D721Med (cell line): Measurements from ENCODE around the gene CHST15.

Experiments
- DNase-seq: peaks from one replicate; pipeline ENCODE4 v3.0.0; 2011; ENCODE audit warnings: low spot score; ENCODE audit not compliant: insufficient read length
- FAIRE-seq: peaks from 2 replicates; lab custom pipeline; 2011; peaks lifted over from hg19 to GRCh38; lab: Jason Lieb, UNC
- TF ChIP-seq, protein P1 (sequence below): IDR thresholded peaks from 2 replicates; pipeline ENCODE4 v1.5.1; 2012; ENCODE audit warnings: mild to moderate bottlenecking, control low read depth; ENCODE audit not compliant: insufficient read depth; ENCODE audit errors: missing control alignments

The CHST15 gene

DNA sequence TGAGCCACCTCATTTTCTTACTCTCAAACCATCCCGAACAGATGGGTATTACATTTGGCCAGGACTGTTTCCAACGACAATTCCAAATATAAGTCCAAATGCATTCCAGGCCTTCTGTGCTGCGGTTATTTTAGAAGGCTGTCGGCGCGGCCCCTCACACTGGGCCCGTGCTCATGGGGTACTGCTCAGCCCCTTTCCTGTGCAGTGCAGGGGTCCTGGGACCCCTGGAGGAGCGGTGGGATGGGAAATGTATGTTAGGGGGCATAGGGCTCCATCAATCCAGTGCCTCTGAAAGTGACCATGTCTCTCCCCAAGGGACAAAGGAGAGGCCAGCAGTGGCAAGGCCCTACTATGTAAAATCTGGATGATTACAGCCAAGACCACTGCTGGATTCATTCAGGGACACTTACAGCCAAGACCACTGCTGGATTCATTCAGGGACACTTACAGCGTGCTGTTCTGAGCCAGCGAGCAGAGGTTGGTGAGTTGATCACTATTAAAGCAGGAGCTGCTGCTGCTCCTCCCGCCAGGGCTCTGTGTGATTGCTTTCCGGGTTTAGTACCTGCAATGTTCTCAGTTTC is 66.3 kb downstream of the CHST15 start:
- DNase-seq (no peak), FAIRE-seq (no peak)
- TF ChIP-seq, protein P1, sequence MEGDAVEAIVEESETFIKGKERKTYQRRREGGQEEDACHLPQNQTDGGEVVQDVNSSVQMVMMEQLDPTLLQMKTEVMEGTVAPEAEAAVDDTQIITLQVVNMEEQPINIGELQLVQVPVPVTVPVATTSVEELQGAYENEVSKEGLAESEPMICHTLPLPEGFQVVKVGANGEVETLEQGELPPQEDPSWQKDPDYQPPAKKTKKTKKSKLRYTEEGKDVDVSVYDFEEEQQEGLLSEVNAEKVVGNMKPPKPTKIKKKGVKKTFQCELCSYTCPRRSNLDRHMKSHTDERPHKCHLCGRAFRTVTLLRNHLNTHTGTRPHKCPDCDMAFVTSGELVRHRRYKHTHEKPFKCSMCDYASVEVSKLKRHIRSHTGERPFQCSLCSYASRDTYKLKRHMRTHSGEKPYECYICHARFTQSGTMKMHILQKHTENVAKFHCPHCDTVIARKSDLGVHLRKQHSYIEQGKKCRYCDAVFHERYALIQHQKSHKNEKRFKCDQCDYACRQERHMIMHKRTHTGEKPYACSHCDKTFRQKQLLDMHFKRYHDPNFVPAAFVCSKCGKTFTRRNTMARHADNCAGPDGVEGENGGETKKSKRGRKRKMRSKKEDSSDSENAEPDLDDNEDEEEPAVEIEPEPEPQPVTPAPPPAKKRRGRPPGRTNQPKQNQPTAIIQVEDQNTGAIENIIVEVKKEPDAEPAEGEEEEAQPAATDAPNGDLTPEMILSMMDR, result no peak

DNA sequence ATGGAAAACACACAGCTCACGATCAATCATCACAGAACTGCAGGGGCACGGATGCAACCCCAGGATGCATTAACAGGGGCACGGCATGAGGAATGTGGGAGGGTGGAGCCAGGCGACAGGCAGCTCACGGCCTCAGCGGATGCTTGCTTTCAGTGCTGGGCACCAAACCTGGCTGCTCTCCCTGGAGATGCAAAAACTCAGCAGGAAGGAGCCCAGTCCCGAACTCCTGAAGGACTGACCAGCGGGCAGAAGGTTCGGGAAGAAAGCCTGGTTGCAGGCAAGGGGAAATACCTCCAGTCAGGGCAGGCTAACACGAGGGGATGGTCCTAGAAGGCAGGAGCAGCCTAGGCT is 66.8 kb downstream of the CHST15 start:
- DNase-seq (no peak), FAIRE-seq (no peak)
- TF ChIP-seq, protein P1, result no peak

DNA sequence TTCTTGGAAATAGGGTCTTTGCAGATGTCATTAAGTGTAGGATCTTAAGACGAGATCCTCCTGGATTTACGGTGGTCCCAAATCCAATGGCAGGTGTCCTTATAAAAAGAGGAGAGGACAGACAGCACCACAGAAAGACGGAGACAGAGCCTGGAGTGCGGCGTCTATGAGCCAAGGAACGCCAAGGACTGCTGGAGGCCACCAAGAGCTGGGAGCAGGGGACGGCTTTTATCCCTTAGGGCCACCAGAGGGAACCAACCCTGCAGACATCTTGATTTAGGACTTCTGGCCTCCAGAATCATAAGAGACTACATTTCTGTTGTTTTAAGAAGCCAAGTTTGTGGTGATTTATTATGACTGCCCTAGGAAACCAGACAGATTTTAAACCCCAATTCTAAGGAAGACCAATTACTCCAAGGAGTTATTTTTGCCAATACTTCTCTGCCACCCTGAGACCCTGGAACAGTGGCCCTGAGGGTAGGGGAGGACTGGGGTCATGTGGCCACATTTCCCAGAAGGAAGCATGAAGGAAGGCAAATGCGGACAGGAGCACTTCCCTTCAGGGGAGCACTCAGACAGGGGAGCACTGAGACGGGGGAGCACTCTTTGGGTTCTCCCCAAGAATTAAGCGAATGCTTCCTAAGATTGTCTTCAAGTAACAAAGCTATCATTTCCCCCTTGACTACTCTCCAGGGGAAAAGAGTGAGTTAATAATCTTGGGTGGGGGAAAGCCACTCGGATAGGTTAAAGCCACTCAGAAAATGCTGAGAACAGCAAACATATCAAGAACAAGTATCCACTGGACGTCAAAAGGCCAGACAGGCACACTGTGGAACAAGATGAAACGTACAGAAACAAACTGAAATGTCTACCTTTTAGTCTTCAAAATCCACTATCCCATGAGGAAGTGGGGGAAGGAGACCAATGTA is 67.5 kb downstream of the CHST15 start:
- FAIRE-seq (no peak), DNase-seq (no peak)
- TF ChIP-seq, protein P1, result no peak

DNA sequence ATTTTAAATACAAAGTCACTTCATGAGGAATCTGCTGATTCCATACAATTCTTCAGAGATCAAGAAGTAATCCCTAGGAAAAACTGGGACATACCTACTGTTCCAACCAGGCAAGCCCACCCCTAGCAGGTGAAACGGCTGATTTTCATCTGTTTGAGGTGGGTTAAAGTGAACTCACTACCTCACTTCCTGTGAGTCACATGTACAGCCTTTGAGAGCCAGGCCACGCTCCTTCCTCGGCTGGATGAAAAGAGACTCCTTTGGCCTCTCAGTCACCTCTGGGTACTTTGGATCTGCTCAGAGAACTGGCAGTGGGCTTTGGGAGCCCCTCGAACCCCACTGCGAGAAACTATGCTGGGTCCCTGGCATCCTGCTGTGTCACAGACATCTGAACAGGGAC is 68.2 kb downstream of the CHST15 start:
- no peak for FAIRE-seq
- no peak for DNase-seq
- TF ChIP-seq, protein P1, result no peak

DNA sequence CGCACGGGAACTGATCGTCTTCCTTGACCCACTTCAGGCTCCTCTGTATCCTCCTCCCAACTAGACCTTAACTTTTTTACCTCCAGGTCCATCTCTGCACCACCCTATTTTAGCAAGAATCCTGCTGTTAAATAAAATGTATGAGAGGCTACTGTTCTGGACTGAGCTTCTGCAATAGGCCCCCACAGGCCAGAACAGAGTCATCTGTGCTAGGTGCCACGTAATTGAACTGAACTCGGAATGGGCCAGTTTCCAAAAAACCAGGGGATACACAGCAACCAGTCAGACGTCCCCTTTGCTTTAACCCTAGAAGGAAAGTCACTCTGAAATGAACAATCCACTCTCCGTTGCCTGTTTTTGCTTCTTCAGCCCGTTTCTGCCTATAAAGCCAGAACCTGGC is 71.3 kb downstream of the CHST15 start:
- FAIRE-seq, result no peak

DNA sequence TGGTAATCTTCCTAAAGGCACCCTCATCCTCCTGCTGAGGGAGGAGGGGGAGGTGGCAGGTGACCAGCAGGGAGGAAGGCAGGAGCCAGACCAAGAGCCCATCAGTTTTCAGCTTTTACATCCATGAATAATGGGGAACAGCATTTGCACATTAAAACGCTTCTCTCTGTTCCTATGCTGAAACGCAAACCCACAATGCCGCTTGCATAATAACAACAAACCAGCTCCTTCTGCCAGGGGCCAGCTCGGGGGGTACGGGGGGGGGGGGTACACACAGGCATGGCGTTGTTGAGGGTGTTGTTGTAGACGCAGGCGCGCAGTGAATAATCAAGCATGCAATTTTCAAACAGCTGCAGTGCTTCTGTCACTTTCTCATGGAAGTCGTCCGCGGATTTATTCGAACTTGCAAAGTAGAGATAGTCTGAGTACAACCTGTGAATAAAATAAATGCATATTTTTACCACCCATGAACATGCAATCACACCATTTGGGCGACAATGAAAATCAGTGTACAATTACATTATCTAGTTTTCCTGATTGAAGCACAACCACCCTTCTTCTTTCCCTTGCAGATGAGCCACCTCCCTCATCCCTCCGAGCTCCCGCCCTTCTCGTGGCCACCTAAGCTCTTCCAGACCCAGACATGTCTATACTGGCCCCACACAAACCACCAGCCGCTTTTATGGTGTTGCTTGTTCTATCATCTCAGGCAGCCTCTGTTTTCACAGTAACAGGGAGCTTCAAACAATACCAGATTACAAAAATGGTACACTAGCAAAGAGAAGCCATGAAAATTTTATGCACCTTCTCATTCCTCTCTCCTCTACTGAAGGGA is 72.2 kb downstream of the CHST15 start:
- DNase-seq (no peak), FAIRE-seq (no peak)
- TF ChIP-seq, protein P1, result no peak

More for the DNA sequence above, 71.3 kb downstream of the CHST15 start:
- DNase-seq, result no peak
- TF ChIP-seq, protein P1, result no peak
